Amniotic epithelial cell (primary cell): Measurements from ENCODE around the gene LRRC57.

ENCODE experiments used
- DNase-seq: peaks from one replicate; pipeline ENCODE4 v3.0.0-alpha.2; 2010; ENCODE audit warnings: low read depth

LRRC57 gene

DNA sequence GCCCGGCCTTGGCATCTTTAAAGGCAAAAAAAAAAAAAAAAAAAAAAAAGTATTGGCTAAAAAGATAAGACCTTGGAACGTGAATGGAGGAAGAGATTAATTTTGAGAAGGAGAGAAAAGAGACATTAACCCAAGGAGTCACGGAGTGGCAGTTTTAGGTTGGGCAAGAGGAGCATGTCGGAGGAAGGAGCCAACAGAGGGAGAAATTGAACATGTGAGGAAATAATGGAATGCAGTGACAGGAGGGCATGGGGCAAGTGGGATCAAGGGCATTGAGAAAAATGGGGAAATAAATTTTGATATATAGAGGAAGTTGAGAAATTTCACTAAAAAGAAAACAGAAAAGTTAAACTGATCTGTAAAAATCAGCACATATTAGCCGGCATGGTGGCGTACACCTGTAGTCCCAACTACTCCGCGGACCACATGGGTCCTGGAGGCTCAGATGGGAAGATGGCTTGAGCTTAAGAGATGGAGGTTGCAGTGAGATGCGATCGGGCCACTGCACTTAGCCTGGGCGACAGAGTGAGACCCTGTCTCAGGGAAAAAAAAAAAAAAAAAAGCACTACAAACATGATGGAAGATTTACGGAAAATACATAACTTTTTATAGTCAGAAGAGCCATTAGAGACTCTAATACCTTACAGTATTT, 1.3 kb upstream of the LRRC57 start:
- DNase-seq, result no peak

DNA sequence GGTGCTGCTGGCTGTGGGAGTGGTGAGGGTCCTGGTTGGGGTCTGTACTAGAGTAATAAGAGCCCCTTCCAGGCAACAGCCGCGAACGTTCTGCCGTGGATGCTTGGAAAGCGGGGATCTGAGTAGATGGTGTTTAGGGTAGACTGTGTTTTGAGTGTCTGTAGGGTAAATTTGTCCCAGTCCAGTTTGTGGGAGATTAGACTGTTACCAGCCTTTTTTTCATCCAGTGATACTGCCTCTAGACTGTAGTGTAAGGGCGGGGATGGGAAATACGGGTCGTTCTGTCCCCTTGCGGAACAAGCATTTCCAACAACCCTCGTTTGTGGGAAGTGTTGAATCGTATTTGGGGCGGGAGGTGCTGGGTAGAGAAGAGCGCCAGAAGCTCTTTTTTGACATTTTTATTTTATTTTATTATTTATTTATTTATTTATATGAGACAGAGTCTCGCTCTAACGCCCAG, 469 bp upstream of the LRRC57 start:
- peak; percentile 28 for DNase-seq

DNA sequence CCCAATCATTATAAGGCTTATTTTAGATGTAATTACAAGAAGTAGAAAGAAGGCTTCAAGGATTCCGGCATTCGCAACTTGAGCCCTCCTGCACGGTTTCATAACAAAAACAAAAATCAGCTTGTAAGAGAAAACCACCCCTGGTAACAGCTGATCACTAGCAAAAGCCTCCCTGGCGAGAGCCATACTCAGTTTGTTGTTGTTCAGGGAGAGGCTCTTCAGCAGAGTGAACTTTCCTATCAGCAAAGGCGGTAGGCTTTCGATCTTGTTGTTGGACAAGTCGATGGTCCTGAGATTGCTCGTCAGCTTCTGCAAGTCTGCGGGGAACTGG, 710 bp downstream of the LRRC57 start:
- peak; percentile 54 for DNase-seq

DNA sequence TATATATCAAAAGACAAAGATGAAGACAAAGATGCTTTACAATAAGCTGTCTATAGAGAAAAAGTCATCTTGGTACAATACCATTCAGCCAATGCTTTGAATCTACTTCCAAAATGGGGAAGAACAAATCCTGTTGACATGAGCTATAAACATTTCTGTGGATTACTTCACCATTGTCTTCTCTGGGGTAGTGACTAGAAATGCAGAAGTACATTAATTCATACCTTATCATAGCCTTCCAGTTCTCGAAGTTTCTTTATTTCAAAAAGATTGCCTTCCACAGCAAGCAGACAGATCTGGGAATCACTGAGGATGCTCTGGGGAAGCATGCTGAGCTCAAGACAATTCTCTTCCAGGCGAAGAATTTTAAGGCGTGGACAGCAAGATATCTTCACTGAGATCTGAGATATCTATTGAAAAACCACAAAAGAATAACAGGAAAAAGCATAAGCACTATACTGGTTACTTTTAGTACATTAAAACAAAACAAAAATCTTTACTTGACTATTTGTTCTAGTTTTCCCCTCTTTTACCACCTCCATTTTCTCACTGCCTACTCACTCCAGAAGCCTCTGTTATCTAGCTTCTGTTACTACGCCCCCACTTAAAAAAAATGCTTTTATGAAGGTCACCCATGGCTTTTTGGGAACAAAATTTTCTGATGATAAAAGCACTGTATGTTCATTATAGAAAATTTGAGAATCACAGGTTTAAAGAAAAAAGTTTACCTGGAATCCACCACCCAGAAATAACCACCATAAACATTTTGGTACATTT, 3.6 kb downstream of the LRRC57 start:
- DNase-seq, result no peak

DNA sequence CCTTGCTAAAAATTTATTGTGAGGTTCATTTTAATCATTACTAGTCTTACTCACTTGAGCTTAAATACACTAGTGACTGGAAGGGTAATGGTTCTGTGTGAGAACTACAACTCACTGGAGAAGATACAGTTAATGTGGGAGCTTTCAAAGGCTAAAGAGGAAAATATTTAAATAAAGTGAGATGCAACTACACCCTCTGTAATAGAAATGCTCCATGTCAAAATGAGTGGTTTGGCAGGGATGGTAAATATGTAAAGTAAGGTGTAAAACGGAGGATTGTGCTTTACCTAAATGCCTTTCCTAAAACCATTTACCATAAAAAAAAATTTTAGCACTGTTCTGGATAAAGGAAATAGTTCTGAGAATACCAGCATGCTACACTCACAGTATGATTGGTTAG, 15.3 kb downstream of the LRRC57 start:
- DNase-seq, result no peak

DNA sequence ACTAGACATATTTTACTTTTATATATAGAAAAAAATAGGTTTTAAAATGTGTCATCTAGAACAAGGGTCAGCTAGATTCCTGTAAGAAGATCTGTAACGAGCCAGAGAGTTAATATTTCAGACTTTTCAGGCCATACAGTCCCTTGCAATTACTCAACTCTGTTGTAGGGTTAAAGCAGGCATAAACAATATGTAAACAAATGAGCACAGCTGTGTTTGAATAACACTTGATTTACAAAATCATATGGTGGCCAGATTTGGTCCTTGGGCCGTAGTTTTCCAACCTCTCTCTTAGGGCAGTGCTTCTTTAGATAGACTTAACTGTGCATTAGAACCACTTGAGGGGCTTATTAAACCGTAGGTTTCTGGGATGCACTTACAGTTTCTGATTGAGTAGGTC, 19.6 kb downstream of the LRRC57 start:
- no peak for DNase-seq

DNA sequence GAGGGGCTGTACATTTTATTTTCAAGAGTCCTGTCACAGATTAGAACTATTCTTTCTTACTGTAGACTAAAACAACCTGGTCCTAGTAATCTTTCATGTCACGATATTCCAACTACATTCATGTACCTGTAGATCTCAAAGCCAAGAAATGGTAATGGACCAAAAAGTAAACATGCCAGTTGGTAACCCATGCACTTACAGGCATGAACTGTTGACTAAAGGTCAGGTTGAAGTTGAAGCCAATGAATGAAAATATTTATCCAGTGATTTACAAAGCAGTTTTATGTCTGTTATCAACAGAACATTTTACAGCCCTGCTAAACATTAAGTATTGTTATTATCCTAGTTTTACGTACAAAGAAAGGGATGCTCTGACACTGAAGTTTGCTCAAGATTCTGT, 25.3 kb downstream of the LRRC57 start:
- no peak for DNase-seq

DNA sequence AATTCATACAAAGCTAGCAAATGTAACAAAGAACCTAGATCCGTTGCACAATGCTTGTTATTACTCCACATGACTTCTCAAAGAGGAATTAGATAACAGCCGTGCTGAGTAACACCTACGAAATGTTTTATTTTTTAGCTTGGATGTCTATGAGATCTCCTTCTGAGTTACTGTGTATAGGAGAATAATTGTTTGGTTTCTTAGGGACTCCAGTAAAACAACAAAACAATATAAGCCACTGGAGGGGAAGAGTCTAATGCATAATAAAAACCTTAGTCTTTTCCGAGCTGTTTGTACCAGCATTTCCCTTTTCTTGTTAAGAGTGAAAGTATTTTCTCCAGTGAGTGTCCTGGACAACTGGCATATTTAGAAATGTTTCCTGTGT, 37.6 kb downstream of the LRRC57 start:
- peak; percentile 93 for DNase-seq

DNA sequence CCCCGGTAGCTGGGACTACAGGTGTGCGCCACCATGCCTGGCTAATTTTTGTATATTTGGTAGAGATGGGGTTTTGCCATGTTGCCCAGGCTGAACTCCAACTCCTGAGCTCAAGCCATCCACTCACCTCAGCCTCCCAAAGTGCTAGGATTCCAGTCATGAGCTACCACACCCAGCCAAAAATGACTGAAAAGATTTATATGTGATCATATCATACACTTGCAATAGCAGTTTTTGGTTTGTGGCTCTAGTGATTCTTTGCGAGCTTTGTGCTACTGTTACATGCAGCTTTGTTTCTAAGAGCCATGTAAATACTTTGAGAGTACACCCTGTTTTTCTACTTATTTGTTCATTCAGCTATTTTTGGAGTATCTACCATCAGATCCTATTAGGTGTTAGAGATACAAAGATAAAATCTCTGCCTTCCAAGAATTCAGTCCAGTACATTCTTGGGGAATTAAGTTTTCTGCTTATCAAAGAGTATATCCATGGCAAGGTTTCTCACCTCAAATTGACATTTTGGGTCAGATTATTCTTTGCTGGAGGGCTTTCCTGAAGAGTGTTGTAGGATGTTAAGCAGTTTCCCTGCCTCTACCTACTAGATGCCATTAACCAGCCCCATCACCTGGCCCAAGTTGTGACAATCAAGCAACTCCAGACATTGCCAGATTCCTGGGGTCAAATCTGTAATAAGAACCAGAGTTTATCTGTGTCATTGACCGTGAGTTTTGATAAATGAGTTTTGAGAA, 38.2 kb downstream of the LRRC57 start:
- DNase-seq, result peak; percentile 36

DNA sequence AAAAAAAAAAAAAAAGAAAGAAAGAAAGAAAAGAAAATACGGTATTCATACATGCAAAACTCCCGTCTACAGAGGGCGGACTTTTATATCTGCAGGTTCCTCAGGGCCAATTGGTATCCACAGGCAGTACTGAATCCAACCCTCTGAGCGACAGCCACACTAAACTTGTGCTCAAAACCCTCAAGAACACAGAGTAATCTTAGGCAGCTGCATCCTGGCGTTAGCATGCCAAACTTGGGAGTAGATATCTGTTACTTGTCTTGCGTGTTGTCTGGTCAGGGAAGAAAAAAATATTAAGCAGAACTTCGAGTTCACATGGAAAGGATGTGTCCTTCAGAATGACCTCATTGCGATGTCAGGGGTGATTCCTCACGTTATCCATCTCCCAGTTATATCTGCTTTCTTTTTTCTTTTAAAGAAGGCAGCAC, 40.3 kb downstream of the LRRC57 start:
- peak; percentile 91 for DNase-seq

DNA sequence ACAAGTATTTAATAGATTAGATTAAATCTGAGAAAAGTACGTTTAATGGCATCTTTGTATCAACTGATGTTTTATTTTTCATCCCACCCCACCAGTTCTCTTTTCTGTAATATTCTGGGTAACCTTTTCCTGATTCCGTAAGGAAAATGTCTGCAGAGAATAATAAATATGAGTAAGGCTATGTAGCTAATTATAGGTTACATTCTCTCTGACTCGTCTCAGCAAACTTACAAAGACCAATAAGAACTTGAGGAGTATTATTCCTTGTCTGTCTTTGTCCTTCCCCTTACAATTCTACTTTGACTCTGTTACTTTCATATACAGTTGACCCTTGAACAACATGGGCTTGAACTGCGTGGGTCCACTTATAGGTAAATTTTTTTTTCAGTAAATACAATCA, 41.1 kb downstream of the LRRC57 start:
- no peak for DNase-seq

DNA sequence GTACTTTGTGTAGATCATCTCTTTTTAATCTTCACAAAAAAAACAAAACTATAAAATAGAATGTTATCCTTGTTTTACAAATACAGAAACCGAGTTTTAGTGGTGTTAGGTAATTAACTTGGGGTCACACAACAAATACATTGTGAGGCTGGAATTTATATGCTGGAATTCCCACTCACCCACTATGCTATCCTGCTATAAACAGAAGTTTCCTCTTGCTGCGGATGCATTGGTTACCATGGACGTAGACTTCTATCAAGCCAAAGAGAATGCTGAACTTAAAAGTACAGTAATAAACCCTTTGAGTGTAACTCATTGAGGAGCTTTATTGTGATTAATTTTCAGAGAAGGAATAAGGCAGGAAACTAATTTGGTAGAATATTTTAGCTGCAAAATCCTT, 44.0 kb downstream of the LRRC57 start:
- no peak for DNase-seq

DNA sequence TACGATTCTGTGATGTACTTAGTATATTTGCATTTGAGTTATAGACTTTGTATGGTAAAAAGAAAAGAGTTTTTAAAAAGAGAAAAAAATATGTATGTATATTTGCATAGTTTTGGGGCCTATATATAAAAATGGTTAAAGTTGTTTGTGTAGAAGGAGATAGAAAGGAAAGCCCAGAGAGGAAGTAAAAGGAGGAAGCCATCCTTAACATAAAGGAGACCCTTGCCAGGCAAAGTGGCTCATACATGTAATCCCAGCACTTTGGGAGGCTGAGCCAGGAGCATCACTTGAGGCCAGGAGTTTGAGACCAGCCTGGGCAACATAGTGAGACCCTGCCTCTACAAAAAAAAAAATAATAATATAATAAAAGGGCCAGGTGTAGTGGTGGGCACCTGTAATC, 44.8 kb downstream of the LRRC57 start:
- DNase-seq, result no peak

DNA sequence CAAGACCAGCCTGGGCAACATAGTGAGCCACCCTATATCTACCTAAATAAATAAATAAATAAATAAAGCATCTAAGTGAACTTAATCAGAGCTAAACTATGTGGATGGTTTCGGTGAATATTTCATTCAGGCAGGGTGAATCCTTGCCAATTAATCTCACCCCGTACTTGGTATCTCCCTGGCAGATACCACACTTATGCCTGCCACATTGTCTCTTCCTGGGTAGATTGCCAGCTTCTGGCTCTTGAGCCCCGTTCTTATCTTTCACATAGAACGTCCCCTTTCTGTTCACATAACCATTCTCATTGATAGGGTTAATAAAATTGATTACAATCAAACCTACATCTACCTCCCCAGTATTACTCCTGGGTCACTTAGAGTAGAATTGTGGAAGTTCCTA, 46.1 kb downstream of the LRRC57 start:
- DNase-seq, result no peak

DNA sequence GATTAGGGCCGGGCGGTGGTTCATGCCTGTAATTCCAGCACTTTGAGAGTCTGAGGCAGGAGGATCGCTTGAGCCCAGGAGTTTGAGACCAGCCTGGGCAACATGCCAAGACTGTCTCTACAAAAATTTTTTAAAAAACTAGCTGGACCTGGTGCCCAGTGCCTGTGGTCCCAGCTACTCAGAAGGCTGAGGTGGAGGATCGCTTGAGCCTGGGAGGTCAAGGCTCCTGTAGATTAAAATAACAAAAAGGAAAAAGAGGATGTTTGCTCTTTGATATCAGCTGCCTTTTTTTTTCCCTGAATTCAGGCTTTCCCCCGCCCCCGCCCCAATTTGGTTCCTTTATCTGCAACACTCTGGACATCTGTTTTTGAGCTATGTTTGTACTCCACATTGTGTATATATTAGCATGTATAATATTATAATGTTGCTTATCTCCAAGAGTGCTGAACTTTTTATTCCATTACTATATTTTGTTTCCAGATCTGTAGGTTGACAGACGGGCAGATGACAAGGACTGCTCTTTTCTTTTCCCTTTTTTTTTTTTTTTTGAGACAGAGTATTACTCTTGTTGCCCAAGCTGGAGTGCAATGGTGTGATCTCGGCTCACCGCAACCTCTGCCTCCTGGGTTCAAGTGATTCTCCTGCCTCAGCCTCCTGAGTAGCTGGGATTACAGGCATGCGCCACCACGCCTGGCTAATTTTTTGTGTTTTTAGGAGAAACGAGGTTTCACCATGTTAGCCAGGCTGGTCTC, 48.6 kb downstream of the LRRC57 start:
- DNase-seq, result no peak

DNA sequence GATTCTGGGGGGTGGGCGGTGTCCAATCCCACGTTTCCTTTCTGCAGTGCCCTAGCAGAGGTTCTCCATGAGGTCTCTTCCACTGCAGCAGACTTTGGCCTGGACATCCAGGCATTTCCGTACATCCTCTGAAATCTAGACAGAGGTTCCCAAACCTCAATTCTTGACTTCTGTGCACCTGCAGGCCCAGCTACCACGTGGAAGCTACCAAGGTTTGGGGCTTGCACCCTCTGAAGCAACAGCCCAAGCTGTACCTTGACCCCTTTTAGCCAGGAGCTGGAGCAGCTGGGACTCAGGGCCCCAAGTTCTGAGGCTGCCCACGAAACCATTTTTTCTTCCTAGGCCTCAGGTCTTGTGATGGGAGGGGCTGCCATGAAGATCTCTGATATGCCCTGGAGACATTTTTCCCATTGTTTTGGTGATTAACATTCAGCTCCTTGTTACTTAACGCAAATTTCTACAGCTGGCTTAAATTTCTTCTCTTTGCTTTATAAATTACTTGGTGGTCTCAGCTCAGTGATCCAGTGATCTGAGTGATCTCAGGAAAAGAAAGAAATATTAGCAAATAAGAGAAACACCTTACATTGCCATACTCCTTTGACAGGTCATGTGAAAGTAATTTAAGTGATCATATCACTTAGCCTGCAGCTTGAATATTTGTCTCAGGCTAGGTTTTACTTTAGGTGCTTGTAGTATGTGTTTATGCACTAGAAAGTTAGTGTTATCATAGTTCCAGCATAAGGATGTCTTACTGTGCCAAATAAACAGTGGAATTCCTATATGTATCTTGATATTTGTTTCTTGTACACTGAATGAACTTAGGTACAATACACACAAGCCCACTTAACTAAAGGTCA, 50.2 kb downstream of the LRRC57 start:
- DNase-seq, result no peak

DNA sequence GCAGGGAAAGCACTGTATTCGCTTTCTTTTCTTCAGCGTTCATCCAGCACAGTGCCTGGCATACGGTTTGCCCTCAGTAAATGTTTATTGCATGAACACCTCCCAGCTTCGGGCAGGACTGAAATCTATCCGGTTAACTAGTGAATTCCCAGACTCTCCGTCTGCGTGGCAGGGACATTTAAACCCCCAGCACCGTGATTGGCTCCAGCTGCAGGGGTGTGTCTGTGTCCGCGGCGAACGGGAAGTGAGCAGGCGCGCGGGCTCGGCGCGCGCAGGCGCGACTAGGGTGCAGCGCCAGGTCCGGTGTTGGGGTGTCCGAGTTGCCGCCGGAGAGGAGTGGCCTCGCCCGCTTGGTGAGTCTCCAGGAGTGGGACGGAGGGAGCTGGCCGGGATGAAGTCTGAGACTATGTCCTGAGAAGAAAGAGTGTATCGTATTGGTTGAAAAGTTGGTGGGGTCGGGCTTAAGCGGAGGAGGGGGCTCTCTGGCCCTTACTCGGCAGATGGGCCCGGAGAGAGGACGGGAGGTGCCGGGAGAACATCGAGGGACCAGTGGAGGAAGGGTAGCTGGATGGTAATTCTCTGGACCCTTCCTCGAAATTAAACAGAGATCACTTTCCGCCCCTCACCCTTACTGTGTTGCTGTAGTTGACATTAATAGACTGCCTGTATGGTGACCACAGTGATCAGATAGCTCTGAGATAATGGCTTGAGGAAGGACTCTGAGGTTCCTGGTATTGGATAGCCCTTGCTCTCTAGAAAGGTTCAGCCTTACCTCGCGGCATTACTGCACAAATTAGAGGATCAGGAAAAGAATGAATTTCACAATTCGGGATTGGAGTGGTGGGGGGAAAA, 53.0 kb downstream of the LRRC57 start, which contains the start of gene SNAP23:
Gene SNAP23 (plus strand): TSS at position 274 of the 852 bp plus-strand sequence. CDS start 16,213 bp downstream, outside the sequence.
- DNase-seq, result peak; percentile 95

DNA sequence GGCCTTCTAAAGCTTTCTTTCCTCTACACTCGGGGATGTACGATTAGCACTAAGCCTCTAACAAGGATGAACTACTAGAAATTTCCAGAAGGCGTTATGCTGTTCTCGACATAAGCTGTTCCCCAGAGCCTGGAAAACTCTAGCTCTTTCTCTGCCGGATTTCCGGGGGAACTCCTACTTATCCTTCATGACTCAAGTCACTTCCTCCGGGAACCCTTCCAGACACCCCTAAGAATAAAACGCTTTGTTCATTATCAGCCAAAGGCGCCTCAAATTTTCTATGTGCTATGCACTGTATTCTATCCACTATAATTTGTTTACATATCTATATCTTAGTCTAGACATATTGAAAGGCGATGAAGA, 53.6 kb downstream of the LRRC57 start:
- peak; percentile 81 for DNase-seq

DNA sequence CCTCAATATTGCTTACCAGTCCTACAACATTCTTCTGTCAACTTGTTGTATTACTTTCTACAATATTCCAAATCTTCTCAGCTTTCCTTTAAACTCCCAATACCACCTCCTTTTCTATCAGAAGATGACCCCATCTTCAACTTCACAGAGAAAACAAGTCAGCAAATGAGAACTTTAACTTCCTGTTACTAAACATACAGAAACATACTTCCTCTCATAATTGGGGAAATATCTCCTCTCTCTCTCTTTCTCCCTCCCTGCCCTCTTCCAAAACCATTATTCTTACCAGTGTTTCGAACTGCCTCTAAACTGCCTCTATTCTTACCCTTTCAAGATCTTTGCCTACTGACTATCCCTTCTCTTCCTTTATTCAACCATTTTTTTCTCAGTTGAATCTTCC, 54.9 kb downstream of the LRRC57 start:
- DNase-seq, result no peak

DNA sequence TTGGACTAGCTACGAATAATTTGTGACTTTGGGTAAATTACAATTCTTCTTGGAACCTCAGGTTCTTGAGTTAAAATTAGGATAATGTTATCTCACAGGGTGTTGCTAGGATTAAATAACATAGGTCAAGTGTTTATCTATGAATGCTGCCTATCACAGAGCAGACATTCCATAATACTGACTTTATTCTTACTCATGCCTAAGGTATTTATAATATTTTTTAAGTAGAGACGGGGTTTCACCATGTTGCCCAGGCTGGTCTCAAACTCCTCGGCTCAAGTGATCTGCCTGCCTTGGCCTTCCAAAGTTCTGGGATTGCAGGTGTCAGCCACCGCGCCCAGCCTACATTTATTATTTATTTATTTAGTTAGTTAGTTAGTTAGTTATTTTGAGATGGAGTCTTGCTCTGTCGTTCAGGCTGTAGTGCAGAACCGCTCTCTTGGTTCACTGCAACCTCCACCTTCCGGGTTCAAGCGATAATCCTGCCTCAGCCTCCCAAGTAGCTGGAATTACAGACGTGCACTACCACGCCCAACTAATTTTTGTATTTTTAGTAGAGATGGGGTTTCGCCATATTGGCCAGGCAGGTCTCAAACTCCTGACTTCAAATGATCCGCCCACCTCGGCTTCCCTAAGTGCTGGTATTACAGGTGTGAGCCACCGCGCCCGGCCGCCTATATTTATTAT, 56.9 kb downstream of the LRRC57 start:
- DNase-seq, result peak; percentile 85
